Activated CD8-positive, alpha-beta T cell treated with anti-CD3 and anti-CD28 coated beads for 36 hours (primary cell): ENCODE data around the gene CAPN3. TPM values are rescaled to one million over a fixed set of nuclear protein-coding genes. Genes with fewer than 3 reads are reported as not detected.

Experiments used
- ATAC-seq: fragments of 200-7000 bp; cut with Tn5 transposase; one replicate; pipeline ENCODE4 v1.10.0; 2021; ENCODE audit warnings: mild to moderate bottlenecking, moderate library complexity
- CTCF ChIA-PET: fragments of 350-600 bp; sonication (Branson Sonifier 250); formaldehyde crosslinking; loops from one replicate; lab custom pipeline; 2021; ENCODE audit warnings: antibody characterized with exemption; lab: Charles Lee
- POLR2A ChIA-PET: fragments of 350-600 bp; sonication (Branson Sonifier 250); formaldehyde crosslinking; loops from one replicate; lab custom pipeline; 2021; ENCODE audit warnings: antibody characterized with exemption; lab: Charles Lee
- DNase-seq: peaks from one replicate; pipeline ENCODE4 v3.0.0-alpha.2; 2020
- H3K27ac Mint-ChIP-seq: one replicate; pipeline ENCODE4 v1.8.0; 2021; ENCODE audit warnings: mild to moderate bottlenecking, mixed read lengths
- H3K27me3 Mint-ChIP-seq: one replicate; pipeline ENCODE4 v1.8.0; 2021; ENCODE audit warnings: mixed read lengths
- H3K36me3 Mint-ChIP-seq: one replicate; pipeline ENCODE4 v1.8.0; 2021; ENCODE audit warnings: low read depth, mixed read lengths
- H3K4me1 Mint-ChIP-seq: one replicate; pipeline ENCODE4 v1.8.0; 2021; ENCODE audit warnings: low read depth, mixed read lengths
- H3K4me3 Mint-ChIP-seq: one replicate; pipeline ENCODE4 v1.8.0; 2021; ENCODE audit warnings: mild to moderate bottlenecking, moderate library complexity, mixed read lengths
- H3K9me3 Mint-ChIP-seq: one replicate; pipeline ENCODE4 v1.8.0; 2021; ENCODE audit warnings: mixed read lengths
- CTCF ChIP-seq: fragments of 200-600 bp; IDR thresholded peaks from one replicate; pipeline ENCODE4 v1.8.0; 2022; ENCODE audit warnings: antibody characterized with exemption, mild to moderate bottlenecking
- intact Hi-C: fragments of 100-400 bp; cut with micrococcal nuclease; formaldehyde crosslinking; loops from one replicate; pipeline ENCODE4 v1.10.0; 2022
- total RNA-seq, 2 experiments: library from RNA; stranded (reverse); gene quantifications; one replicate each; pipeline ENCODE4 v1.2.3, GENCODE V29; 2021

The CAPN3 gene
- total RNA-seq, 2 experiments from 2014 or later = 3.3 to 3.5 TPM

- intact Hi-C loops = no loop called here
- POLR2A ChIA-PET = no interaction called here
- no peaks in the 10 kb centered on the region for H3K27me3 Mint-ChIP-seq
- no peak for ATAC-seq
- CTCF ChIA-PET = interaction anchor here (1.5 kb wide), 1 partner anchor 19 kb away, joined by 4 read pairs; no protein-coding TSS in a partner anchor
- no peaks in the 10 kb centered on the region for H3K9me3 Mint-ChIP-seq
- H3K36me3 Mint-ChIP-seq = no peaks in the 10 kb centered on the region
- H3K4me1 Mint-ChIP-seq = no peaks in the 10 kb centered on the region
- no peak for TF ChIP-seq CTCF
- no peak overlapping the region for H3K27ac Mint-ChIP-seq
- DNase-seq = no peak
- H3K4me3 Mint-ChIP-seq = no peak overlapping the region
These were observed 6.7 kb downstream of the CAPN3 start for GRCh38 chr15:42365921-42366550.

- CTCF ChIA-PET = interaction anchor here (0.6 to 1.9 kb wide), 4 partner anchors 10 to 663 kb away, joined by 3 to 6 read pairs (median 3); no protein-coding TSS in a partner anchor
These were observed 7.7 kb downstream of the CAPN3 start for GRCh38 chr15:42367041-42367440.

GRCh38 chr15:42368096-42368495, 8.8 kb downstream of the CAPN3 start:
- H3K4me1 Mint-ChIP-seq = no peaks in the 10 kb centered on the region
- no peaks in the 10 kb centered on the region for H3K27me3 Mint-ChIP-seq
- ChIA-PET POLR2A (no interaction called here), CTCF (interaction anchor here (0.9 to 1.9 kb wide), 4 partner anchors 9 to 558 kb away, joined by 3 to 6 read pairs (median 3); no protein-coding TSS in a partner anchor)
- no peaks in the 10 kb centered on the region for H3K36me3 Mint-ChIP-seq
- H3K27ac Mint-ChIP-seq = no peak overlapping the region
- H3K9me3 Mint-ChIP-seq = no peaks in the 10 kb centered on the region
- no peak for ATAC-seq
- no peak for TF ChIP-seq CTCF
- no peak for DNase-seq
- intact Hi-C loops = no loop called here
- no peak overlapping the region for H3K4me3 Mint-ChIP-seq

More at GRCh38 chr15:42367041-42367440, 7.7 kb downstream of the CAPN3 start:
- no peaks in the 10 kb centered on the region for H3K27me3 Mint-ChIP-seq
- H3K4me3 Mint-ChIP-seq = no peak overlapping the region
- ATAC-seq (no peak), DNase-seq (no peak)
- no peaks in the 10 kb centered on the region for H3K36me3 Mint-ChIP-seq
- no peak for TF ChIP-seq CTCF
- H3K4me1 Mint-ChIP-seq = no peaks in the 10 kb centered on the region
- H3K9me3 Mint-ChIP-seq = no peaks in the 10 kb centered on the region
- H3K27ac Mint-ChIP-seq = no peak overlapping the region
- intact Hi-C loops = no loop called here
- POLR2A ChIA-PET = no interaction called here

- Mint-ChIP-seq H3K27me3 (no peaks in the 10 kb centered on the region), H3K27ac (no peak overlapping the region), H3K9me3 (no peaks in the 10 kb centered on the region), H3K4me3 (no peak overlapping the region), H3K36me3 (no peaks in the 10 kb centered on the region), H3K4me1 (no peaks in the 10 kb centered on the region)
- CTCF ChIA-PET = no interaction called here
- ATAC-seq (no peak), DNase-seq (peak; percentile 9)
- POLR2A ChIA-PET = no interaction called here
- TF ChIP-seq CTCF = no peak
- intact Hi-C loops = no loop called here
These were observed 11.8 kb downstream of the CAPN3 start for GRCh38 chr15:42371096-42371495.

- ChIA-PET POLR2A (no interaction called here), CTCF (no interaction called here)
- Mint-ChIP-seq H3K9me3 (peaks cover 5% of the 10 kb centered on the region), H3K4me3 (no peak overlapping the region), H3K4me1 (no peaks in the 10 kb centered on the region), H3K27ac (no peak overlapping the region), H3K27me3 (no peaks in the 10 kb centered on the region), H3K36me3 (peaks cover 2% of the 10 kb centered on the region)
- ATAC-seq (no peak), DNase-seq (no peak)
- TF ChIP-seq CTCF = no peak
- intact Hi-C loops = no loop called here
These were observed 14.0 kb downstream of the CAPN3 start for GRCh38 chr15:42373274-42373673.
